HG02642 (cell line): ENCODE results near the gene CD248.
"Not testable (repeated sequence)": the region's sequence is repeated elsewhere in the genome, so short reads cannot be mapped to it uniquely, and the experiment has no call there.

Source experiments
- ATAC-seq: cut with Tn5 transposase; IDR thresholded peaks from one replicate; pipeline ENCODE4 v1.9.1; 2021; ENCODE audit warnings: mild to moderate bottlenecking; ENCODE audit not compliant: unreplicated experiment, poor library complexity

The CD248 gene

DNA sequence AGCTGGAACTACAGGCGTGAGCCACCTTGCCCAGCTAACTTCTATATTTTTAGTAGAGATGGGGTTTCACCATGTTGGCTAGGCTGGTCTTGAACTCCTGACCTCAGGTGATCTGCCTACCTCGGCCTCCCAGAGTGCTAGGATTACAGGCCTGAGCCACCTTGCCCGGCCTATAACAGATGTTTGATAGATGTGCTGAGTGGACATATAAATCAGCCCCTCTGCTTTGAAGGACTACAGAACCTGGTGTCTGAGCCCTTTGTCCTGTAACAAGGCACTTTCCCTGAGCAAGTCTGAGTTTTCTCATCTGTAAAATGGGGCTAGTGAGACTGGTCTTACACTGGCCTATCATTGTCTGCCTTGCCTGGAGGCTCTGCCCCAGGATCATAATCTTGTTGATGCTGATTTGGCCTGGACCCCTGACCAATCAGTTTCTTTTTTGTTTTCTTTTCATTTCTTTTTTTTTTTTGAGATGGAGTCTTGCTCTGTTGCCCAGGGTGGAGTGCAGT is 12.4 kb upstream of the CD248 start:
- ATAC-seq: no peak

- ATAC-seq: peak; percentile 60
Measured at GRCh38 chr11:66328302-66329144, 11.7 kb upstream of the CD248 start.

DNA sequence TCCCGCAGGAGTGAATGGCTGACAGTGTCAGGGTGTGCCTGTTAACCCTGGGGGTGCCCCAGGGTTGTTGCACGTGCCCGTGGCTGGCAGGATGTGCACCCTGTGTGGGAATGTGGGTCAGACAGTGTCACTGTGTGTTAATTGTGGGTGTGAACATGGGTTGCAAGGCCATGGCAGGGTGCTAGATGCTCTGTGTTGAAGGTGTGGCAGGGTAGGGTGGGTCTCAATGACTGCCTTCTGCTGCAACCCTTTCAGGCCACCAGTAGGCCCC is 11.1 kb upstream of the CD248 start:
- ATAC-seq: peak; percentile 7

- ATAC-seq: no peak
Measured at GRCh38 chr11:66327171-66328030, 10.6 kb upstream of the CD248 start.

DNA sequence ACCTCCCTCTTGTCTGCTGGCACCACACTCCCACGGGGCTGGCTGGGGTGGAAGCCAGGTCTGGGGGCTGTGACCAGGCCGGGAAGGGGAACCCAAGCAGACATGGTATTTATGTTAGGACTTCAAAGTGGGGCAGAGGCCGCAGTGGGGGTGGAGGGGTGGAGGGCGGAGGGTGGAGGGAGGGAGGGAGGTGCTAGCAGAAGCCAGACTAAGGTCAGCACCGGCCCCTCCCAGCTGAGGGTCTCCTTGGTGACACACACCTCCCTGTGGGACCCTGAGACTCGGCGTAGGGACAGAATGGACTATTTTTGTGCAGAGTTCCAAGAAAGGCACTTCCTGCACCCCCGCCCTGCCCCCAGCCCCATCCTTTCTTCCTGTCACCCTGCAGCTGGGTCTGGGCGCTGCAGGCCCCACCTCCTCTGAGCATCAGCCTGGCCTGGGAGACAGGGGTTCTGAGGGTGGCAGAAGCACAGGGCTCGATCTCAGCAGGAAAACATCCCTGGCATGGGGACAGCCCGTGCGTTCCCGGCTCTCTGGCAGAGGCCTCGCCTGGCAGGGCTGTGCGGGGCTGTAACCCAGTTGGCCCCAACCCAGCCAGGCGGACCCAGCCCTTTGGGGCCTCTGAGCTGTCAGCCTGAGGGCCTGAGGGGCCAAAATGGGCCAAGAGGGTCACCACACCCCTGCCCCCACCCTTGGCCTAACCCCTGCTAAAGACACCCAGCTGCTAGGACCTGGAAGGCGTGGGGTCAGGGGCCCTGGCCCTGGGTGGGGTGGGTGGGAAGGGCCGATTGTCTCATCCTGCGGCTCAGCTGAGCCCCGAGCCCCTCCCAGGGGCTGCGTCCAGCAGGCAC is 9.6 kb upstream of the CD248 start:
- ATAC-seq: no peak

GRCh38 chr11:66325263-66325671 is 8.4 kb upstream of the CD248 start:
- no peak for ATAC-seq

GRCh38 chr11:66324664-66325063 is 7.8 kb upstream of the CD248 start:
- ATAC-seq: no peak

- no peak for ATAC-seq
Measured at GRCh38 chr11:66323684-66324083, 6.8 kb upstream of the CD248 start.

- ATAC-seq: no peak
Measured at GRCh38 chr11:66322732-66323427, 6.0 kb upstream of the CD248 start.

GRCh38 chr11:66321606-66322005 is 4.8 kb upstream of the CD248 start:
- no peak for ATAC-seq

- ATAC-seq: not testable (repeated sequence)
Measured at GRCh38 chr11:66320748-66321147, 3.9 kb upstream of the CD248 start.

GRCh38 chr11:66320289-66320688 is 3.4 kb upstream of the CD248 start:
- not testable (repeated sequence) for ATAC-seq

GRCh38 chr11:66318600-66318970 is 1.7 kb upstream of the CD248 start:
- ATAC-seq: no peak

DNA sequence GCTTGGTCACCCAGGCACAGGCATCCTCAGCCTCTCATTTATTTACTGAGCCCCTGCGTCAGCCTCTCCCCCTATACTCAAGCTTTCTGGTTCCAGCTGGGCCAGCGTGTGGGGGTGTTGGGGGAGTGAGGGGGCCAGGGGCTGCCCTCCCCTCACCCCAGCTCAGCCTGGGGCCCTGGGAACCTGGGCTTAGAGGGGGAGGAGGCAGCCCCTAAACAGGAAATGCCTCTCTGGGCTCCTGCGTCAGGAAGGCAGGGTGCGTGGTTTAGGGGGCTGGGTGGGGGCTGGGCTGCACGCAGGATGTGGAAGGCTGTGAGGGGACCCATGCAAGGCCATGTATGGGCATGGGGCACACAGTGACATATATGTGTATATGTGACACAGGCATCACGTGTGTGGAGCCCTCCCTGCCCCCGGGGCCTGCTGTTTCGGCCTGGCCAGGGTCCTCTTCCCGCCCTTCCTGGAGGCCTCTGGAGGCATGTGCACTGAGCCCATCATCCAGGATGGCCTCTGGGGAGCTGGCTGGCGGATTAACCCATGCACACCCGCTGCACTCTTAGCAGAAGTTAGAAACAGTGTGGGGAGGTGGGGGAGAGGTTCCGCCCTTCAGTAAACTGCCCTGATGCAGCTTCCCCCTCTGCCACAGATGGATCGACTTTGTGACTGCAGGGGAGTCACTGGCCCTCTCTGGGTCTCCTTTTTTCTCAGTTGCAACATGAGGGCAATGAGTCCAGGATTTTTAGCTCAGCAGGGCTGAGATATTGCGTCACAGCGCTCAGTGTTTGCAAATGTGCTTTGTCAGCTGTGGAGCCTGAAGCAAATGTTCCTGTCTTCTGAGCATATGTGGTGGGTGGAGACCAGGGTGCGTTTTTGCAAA is 1.1 kb upstream of the CD248 start:
- no peak for ATAC-seq

GRCh38 chr11:66317322-66317722 is 478 bp upstream of the CD248 start:
- ATAC-seq: no peak

DNA sequence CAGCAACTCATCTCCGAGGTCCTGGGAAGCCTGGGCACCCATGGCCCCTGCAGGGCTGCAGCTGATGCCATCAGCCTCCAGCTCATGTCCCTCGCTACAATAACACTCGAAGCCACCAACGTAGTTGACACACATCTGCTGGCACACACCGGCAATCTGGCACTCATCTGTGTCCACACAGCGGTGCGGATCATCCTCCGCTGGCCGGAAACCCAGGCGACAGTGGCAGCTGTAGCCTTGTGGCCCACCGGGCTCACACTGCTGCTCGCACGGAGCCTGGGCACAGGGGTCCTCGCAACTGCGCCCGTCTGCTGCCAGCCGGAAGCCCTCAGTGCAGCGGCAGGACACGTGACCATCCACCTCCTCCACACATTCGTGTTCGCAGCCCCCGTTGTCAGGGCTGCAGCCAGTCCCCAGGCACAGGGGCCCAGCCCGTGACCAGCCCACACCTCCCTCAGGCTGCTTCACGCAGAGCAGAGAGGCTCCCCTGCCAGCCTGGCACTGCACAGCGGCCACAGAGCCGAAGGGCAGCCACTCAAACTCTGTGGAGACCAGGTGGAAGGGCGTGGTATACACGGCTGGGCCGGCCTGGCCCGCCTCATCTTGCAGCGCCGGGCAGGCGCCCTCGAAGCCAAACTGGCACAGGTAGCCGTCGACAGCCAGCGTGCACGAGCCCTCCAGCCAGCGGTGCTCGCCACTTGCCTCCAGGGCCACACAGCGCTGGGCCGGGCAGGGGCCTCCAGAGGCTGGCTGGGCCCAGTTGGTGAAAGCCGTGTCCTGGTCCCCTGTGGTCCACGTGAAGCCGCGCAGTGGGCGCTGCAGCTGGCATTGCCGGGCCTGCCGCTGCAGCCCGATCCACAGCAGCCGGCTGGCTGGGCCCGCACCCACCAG is 678 bp downstream of the CD248 start:
- ATAC-seq: no peak

GRCh38 chr11:66315498-66315885 is 1.4 kb downstream of the CD248 start:
- no peak for ATAC-seq
